Tibial nerve (tissue), 4 donors: ENCODE measurements around the gene CNR2. TPM values are rescaled to one million over a fixed set of nuclear protein-coding genes. Genes with fewer than 3 reads are reported as not detected.

Experiments
- DNase-seq, 2 donors: peaks; one replicate each; pipeline ENCODE4 v3.0.0-alpha.2; 2019; ENCODE audit warnings: low spot score in 2 of 2
- H3K27ac ChIP-seq, 4 donors: fragments of 200-600 bp; sonication (generic) in 3 of 4; one replicate each; pipeline ENCODE4 v1.5.1; 2017 to 2019; ENCODE audit warnings: mild to moderate bottlenecking in 1 of 4
- H3K27me3 ChIP-seq, 2 donors: fragments of 200-600 bp; sonication (generic) in 1 of 2; one replicate each; pipeline versions ENCODE4 v1.5.1 to v1.6.0; 2017 to 2019
- H3K36me3 ChIP-seq, 3 donors: fragments of 200-600 bp; sonication (generic); one replicate each; pipeline ENCODE4 v1.5.1; 2018 to 2019
- H3K4me1 ChIP-seq, 4 donors: fragments of 200-600 bp; sonication (generic) in 3 of 4; one replicate each; pipeline ENCODE4 v1.5.1; 2017 to 2019
- H3K4me3 ChIP-seq, 4 donors: fragments of 200-600 bp; sonication (generic) in 3 of 4; one replicate each; pipeline ENCODE4 v1.5.1; 2017 to 2019; ENCODE audit warnings: mild to moderate bottlenecking in 1 of 4, moderate library complexity in 1 of 4
- H3K9me3 ChIP-seq, 4 donors: fragments of 200-600 bp; sonication (generic) in 3 of 4; one replicate each; pipeline ENCODE4 v1.5.1; 2017 to 2019
- EP300 ChIP-seq, 2 donors: sonication (generic); formaldehyde crosslinking; IDR thresholded peaks; one replicate each; pipeline ENCODE4 v1.6.1; 2017; ENCODE audit warnings: antibody characterized with exemption in 2 of 2, mild to moderate bottlenecking in 1 of 2
- POLR2A ChIP-seq, 2 donors: fragments of 450-650 bp; IDR thresholded peaks; one replicate each; pipeline ENCODE4 v1.6.1; 2017; ENCODE audit warnings: antibody characterized with exemption in 2 of 2, mild to moderate bottlenecking in 2 of 2, moderate library complexity in 2 of 2
- WGBS, 2 donors: methylation state at CpG; one replicate each; pipeline ENCODE4 v1.1.5; 2018; 5-methylcytosine and 5-hydroxymethylcytosine counted together
- total RNA-seq, 4 donors: library from RNA; depleted of rRNA; stranded (reverse); fragments of >200 nt; gene quantifications; one replicate each; pipeline ENCODE4 v1.1.0, GENCODE V29; 2016
- TF ChIP-seq, protein P1 (sequence below), 5 experiments: fragments of 200-600 bp in 3 of 5; fragments of 450-650 bp in 2 of 5; sonication (generic) in 3 of 5; IDR thresholded peaks; one replicate each; pipeline ENCODE4 v1.5.1; 2016 to 2019; ENCODE audit warnings: antibody characterized with exemption in 5 of 5, mild to moderate bottlenecking in 3 of 5, moderate library complexity in 2 of 5

Gene CNR2
- total RNA-seq, 4 donors from 2014 or later: not detected

DNA sequence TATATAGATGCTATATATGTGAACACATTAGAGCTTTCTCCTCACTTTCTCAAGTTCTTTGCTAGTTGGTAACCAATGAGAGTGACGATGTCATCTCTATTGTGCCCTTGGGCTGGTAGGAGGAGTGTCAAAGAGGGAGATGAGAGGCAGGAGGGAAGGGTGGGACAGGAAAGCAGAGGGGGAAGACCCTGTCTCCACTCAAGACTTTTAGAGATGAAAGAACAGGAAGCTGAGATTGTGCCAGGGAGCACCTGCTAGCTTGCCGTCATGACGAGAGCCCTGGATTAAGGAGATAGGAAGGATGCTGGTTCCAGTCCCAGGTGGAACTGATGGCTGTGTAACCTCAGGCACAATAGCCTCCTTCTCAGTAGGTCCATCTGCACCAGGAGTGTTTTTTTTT, 16.7 kb downstream of the CNR2 start:
- DNase-seq: no peak

DNA sequence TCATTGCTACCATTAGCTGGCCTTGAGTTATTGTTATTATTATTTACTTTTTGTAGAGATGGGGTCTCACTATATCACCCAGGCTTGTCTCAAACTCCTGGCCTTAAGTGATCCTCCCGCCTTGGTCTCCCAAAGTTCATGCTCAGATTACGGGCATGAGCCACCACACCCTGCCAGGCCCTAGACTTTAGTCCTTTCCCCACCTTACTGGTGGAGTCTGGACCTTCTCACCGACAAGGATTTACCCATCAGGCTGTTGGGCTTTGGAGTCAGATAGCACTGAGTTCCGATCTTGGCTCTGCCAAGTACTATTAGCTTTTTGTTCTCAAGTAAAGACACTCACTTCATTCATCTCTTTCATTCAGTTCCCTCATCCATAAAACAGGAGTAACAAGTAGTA, 17.2 kb downstream of the CNR2 start:
- TF ChIP-seq, protein P1, sequence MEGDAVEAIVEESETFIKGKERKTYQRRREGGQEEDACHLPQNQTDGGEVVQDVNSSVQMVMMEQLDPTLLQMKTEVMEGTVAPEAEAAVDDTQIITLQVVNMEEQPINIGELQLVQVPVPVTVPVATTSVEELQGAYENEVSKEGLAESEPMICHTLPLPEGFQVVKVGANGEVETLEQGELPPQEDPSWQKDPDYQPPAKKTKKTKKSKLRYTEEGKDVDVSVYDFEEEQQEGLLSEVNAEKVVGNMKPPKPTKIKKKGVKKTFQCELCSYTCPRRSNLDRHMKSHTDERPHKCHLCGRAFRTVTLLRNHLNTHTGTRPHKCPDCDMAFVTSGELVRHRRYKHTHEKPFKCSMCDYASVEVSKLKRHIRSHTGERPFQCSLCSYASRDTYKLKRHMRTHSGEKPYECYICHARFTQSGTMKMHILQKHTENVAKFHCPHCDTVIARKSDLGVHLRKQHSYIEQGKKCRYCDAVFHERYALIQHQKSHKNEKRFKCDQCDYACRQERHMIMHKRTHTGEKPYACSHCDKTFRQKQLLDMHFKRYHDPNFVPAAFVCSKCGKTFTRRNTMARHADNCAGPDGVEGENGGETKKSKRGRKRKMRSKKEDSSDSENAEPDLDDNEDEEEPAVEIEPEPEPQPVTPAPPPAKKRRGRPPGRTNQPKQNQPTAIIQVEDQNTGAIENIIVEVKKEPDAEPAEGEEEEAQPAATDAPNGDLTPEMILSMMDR (IDR thresholded peaks at IDR 0.05): no peak
- TF ChIP-seq EP300 (IDR thresholded peaks at IDR 0.05) (no peak), POLR2A (IDR thresholded peaks at IDR 0.05) (no peak)
- no peaks in the 10 kb centered on the region for H3K27me3 ChIP-seq
- WGBS, 2 donors: 58 to 61% methylated on average over 4 of the region's 4 CpGs
- H3K9me3 ChIP-seq: no peaks in the 10 kb centered on the region
- no peak overlapping the region for H3K4me3 ChIP-seq
- no peak overlapping the region for H3K27ac ChIP-seq
- no peaks in the 10 kb centered on the region for H3K36me3 ChIP-seq
- H3K4me1 ChIP-seq: no peaks in the 10 kb centered on the region
- no peak for DNase-seq

More for the DNA sequence above, 16.7 kb downstream of the CNR2 start:
- TF ChIP-seq, protein P1 (IDR thresholded peaks at IDR 0.05): no peak
- no peak for TF ChIP-seq EP300 (IDR thresholded peaks at IDR 0.05)
- no peak overlapping the region for H3K4me3 ChIP-seq
- no peaks in the 10 kb centered on the region for H3K27me3 ChIP-seq
- H3K27ac ChIP-seq: no peak overlapping the region
- 32 to 42% methylated on average over 3 of the region's 3 CpGs for WGBS, 2 donors
- no peaks in the 10 kb centered on the region for H3K9me3 ChIP-seq
- H3K36me3 ChIP-seq: no peaks in the 10 kb centered on the region
- H3K4me1 ChIP-seq: no peaks in the 10 kb centered on the region

- DNase-seq: no peak
- H3K9me3 ChIP-seq: no peaks in the 10 kb centered on the region
- H3K27ac ChIP-seq: no peak overlapping the region
- TF ChIP-seq, protein P1 (IDR thresholded peaks at IDR 0.05): no peak
- TF ChIP-seq EP300 (IDR thresholded peaks at IDR 0.05): peak in 1 of 2 donors; percentile 34
- H3K36me3 ChIP-seq: no peaks in the 10 kb centered on the region
- 75 to 76% methylated on average over 5 of the region's 5 CpGs for WGBS, 2 donors
- no peak overlapping the region for H3K4me3 ChIP-seq
- no peaks in the 10 kb centered on the region for H3K4me1 ChIP-seq
- no peaks in the 10 kb centered on the region for H3K27me3 ChIP-seq
Observed at GRCh38 chr1:23895082-23895481, 18.1 kb downstream of the CNR2 start.

DNA sequence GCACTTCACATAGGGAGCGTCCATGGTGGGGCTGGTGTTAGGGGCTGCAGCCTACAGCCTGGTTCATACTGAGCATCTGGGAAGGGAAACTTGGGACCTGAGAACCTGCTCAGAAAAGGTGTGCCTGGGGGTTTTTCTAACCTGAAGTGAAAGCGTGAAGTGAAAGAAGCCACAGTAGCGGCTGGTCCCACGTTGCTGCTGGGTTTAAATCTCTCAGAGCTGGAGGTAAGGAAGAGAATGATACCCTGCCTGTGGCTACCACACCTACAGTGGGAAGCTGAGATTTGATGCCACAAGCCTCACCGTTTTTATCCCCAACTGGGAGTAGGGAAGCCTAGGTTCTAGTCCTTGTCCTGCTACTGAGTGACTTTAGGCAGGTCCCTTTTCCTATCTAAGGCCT, 24.1 kb downstream of the CNR2 start:
- H3K4me3 ChIP-seq: no peak overlapping the region
- no peaks in the 10 kb centered on the region for H3K27me3 ChIP-seq

GRCh38 chr1:23885222-23885621, 27.9 kb downstream of the CNR2 start:
- WGBS, 2 donors: 74 to 88% methylated on average over 4 of the region's 4 CpGs
- TF ChIP-seq EP300 (IDR thresholded peaks at IDR 0.05) (no peak), POLR2A (IDR thresholded peaks at IDR 0.05) (no peak)
- TF ChIP-seq, protein P1 (IDR thresholded peaks at IDR 0.05): no peak

More for the DNA sequence above, 24.1 kb downstream of the CNR2 start:
- WGBS, 2 donors: 79 to 80% methylated on average over 5 of the region's 5 CpGs
- Histone ChIP-seq H3K9me3 (no peaks in the 10 kb centered on the region), H3K27ac (no peak overlapping the region), H3K36me3 (no peaks in the 10 kb centered on the region), H3K4me1 (no peaks in the 10 kb centered on the region)
- TF ChIP-seq, protein P1 (IDR thresholded peaks at IDR 0.05): no peak
- TF ChIP-seq POLR2A (IDR thresholded peaks at IDR 0.05): no peak
- no peak for TF ChIP-seq EP300 (IDR thresholded peaks at IDR 0.05)
- DNase-seq: no peak

More at GRCh38 chr1:23885222-23885621, 27.9 kb downstream of the CNR2 start:
- no peaks in the 10 kb centered on the region for H3K36me3 ChIP-seq
- no peak overlapping the region for H3K27ac ChIP-seq
- no peaks in the 10 kb centered on the region for H3K9me3 ChIP-seq
- no peak for DNase-seq
- H3K4me1 ChIP-seq: no peaks in the 10 kb centered on the region
- H3K27me3 ChIP-seq: no peaks in the 10 kb centered on the region
- H3K4me3 ChIP-seq: no peak overlapping the region
